Neural progenitor cell (in vitro differentiated cells): ENCODE results near the gene ULK3. TPM values are rescaled to one million over a fixed set of nuclear protein-coding genes. Genes with fewer than 3 reads are reported as not detected.

Experiments
- DNase-seq: peaks from one replicate; pipeline ENCODE4 v3.0.0-alpha.2; 2016; ENCODE audit warnings: low spot score
- H2AFZ ChIP-seq: fragments of 200-600 bp; sonication (generic); replicated peaks from 2 replicates; pipeline ENCODE4 v1.6.1; 2016; ENCODE audit warnings: antibody characterized with exemption
- H3F3A ChIP-seq: fragments of 200-600 bp; sonication (generic); 2 replicates; pipeline ENCODE4 v1.6.1; 2016; ENCODE audit warnings: antibody characterized with exemption, low read depth
- H3K27ac ChIP-seq: fragments of 200-600 bp; sonication (generic); 2 replicates; pipeline ENCODE4 v1.5.1; 2016; ENCODE audit warnings: mild to moderate bottlenecking
- H3K27me3 ChIP-seq: fragments of 200-600 bp; sonication (generic); 2 replicates; pipeline ENCODE4 v1.6.1; 2016; ENCODE audit warnings: mild to moderate bottlenecking, moderate library complexity
- H3K36me3 ChIP-seq: fragments of 200-600 bp; sonication (generic); 2 replicates; pipeline ENCODE4 v1.5.1; 2016
- H3K4me1 ChIP-seq: fragments of 200-600 bp; sonication (generic); 2 replicates; pipeline ENCODE4 v1.6.1; 2016; ENCODE audit warnings: mixed run types
- H3K4me2 ChIP-seq: fragments of 200-600 bp; sonication (generic); 2 replicates; pipeline ENCODE4 v1.6.1; 2016
- H3K4me3 ChIP-seq: fragments of 200-600 bp; sonication (generic); 2 replicates; pipeline ENCODE4 v1.5.1; 2016
- H3K79me2 ChIP-seq: fragments of 200-600 bp; sonication (generic); 2 replicates; pipeline ENCODE4 v1.6.1; 2016; ENCODE audit warnings: low read depth
- H3K9ac ChIP-seq: fragments of 200-600 bp; sonication (generic); 2 replicates; pipeline ENCODE4 v1.6.1; 2016
- H3K9me3 ChIP-seq: fragments of 200-600 bp; sonication (generic); 2 replicates; pipeline ENCODE4 v1.5.1; 2016; ENCODE audit warnings: low read depth
- H4K20me1 ChIP-seq: fragments of 200-600 bp; sonication (generic); 2 replicates; pipeline ENCODE4 v1.6.1; 2016; ENCODE audit warnings: low read depth
- H3K27ac Mint-ChIP-seq: 3 replicates; pipeline ENCODE4 v1.8.0; 2021; ENCODE audit warnings: mixed read lengths
- H3K27me3 Mint-ChIP-seq: 2 replicates; pipeline ENCODE4 v1.8.0; 2022; ENCODE audit warnings: low read depth, mild to moderate bottlenecking, inconsistent platforms, moderate library complexity, mixed read lengths; ENCODE audit not compliant: insufficient read depth
- H3K36me3 Mint-ChIP-seq: 3 replicates; pipeline ENCODE4 v1.8.0; 2021; ENCODE audit warnings: mixed read lengths
- H3K4me1 Mint-ChIP-seq: 3 replicates; pipeline ENCODE4 v1.8.0; 2021; ENCODE audit warnings: mixed read lengths
- H3K4me3 Mint-ChIP-seq: 3 replicates; pipeline ENCODE4 v1.8.0; 2021; ENCODE audit warnings: mild to moderate bottlenecking, moderate library complexity, mixed read lengths
- H3K9me3 Mint-ChIP-seq: 3 replicates; pipeline ENCODE4 v1.8.0; 2020; ENCODE audit warnings: mixed read lengths
- CTCF ChIP-seq: fragments of 200-600 bp; sonication (generic); IDR thresholded peaks from 2 replicates; pipeline ENCODE4 v1.5.1; 2017; ENCODE audit warnings: antibody characterized with exemption, mild to moderate bottlenecking
- EZH2 ChIP-seq: fragments of 200-600 bp; sonication (generic); IDR thresholded peaks from 2 replicates; pipeline ENCODE4 v1.6.1; 2017; ENCODE audit warnings: antibody characterized with exemption, mild to moderate bottlenecking, moderate library complexity
- EZH2phosphoT487 ChIP-seq: fragments of 200-600 bp; sonication (generic); IDR thresholded peaks from 2 replicates; pipeline ENCODE4 v1.6.1; 2017; ENCODE audit warnings: antibody characterized with exemption
- total RNA-seq: library from RNA; depleted of rRNA; stranded (reverse); fragments of >200 nt; gene quantifications from 2 replicates; pipeline ENCODE4 v1.2.3, GENCODE V29; 2015; ENCODE audit warnings: low replicate concordance

The ULK3 gene
- total RNA-seq, 1 donor from 2014 or later = 22.7 TPM

- H3F3A ChIP-seq = peaks cover 1% of the 10 kb centered on the region
- no peaks in the 10 kb centered on the region for H3K79me2 ChIP-seq
- no peaks in the 10 kb centered on the region for H3K9me3 Mint-ChIP-seq
- H3K9ac ChIP-seq = no peak overlapping the region
- H3K36me3 ChIP-seq = no peaks in the 10 kb centered on the region
- H3K4me1 Mint-ChIP-seq = peaks cover 7% of the 10 kb centered on the region
- no peak overlapping the region for H3K27ac Mint-ChIP-seq
- no peak overlapping the region for H3K4me3 Mint-ChIP-seq
- no peaks in the 10 kb centered on the region for H3K9me3 ChIP-seq
- H3K27me3 Mint-ChIP-seq = no peaks in the 10 kb centered on the region
- H4K20me1 ChIP-seq = peaks cover 8% of the 10 kb centered on the region
- no peak overlapping the region for H3K4me2 ChIP-seq
- TF ChIP-seq EZH2phosphoT487 = no peak
- TF ChIP-seq CTCF = no peak
- no peak for TF ChIP-seq EZH2
- no peak for DNase-seq
- no peak overlapping the region for H3K27ac ChIP-seq
- no peaks in the 10 kb centered on the region for H3K4me1 ChIP-seq
- H3K36me3 Mint-ChIP-seq = peaks cover 16% of the 10 kb centered on the region
- H3K27me3 ChIP-seq = no peaks in the 10 kb centered on the region
- H2AFZ ChIP-seq = no peak overlapping the region
- H3K4me3 ChIP-seq = no peak overlapping the region
Measured at GRCh38 chr15:74850393-74850792, 7.4 kb upstream of the ULK3 start.

GRCh38 chr15:74847432-74847831 lies 4.5 kb upstream of the ULK3 start:
- Histone ChIP-seq H3K36me3 (no peaks in the 10 kb centered on the region), H4K20me1 (no peaks in the 10 kb centered on the region), H2AFZ (no peak overlapping the region), H3K27ac (no peak overlapping the region), H3K79me2 (no peaks in the 10 kb centered on the region), H3K27me3 (no peaks in the 10 kb centered on the region), H3K9ac (no peak overlapping the region), H3F3A (peaks cover 24% of the 10 kb centered on the region), H3K9me3 (no peaks in the 10 kb centered on the region), H3K4me1 (peaks cover 18% of the 10 kb centered on the region), H3K4me3 (no peak overlapping the region), H3K4me2 (no peak overlapping the region)
- Mint-ChIP-seq H3K4me3 (peak overlapping the region; percentile 59), H3K27me3 (peaks cover 2% of the 10 kb centered on the region), H3K27ac (no peak overlapping the region), H3K9me3 (no peaks in the 10 kb centered on the region), H3K4me1 (peaks cover 18% of the 10 kb centered on the region), H3K36me3 (peaks cover 17% of the 10 kb centered on the region)
- TF ChIP-seq CTCF (no peak), EZH2phosphoT487 (no peak), EZH2 (no peak)
- no peak for DNase-seq

- H3K36me3 Mint-ChIP-seq = peaks cover 13% of the 10 kb centered on the region
- no peaks in the 10 kb centered on the region for H3K36me3 ChIP-seq
- no peak overlapping the region for H3K4me3 ChIP-seq
Measured at GRCh38 chr15:74845581-74845980, 2.6 kb upstream of the ULK3 start.

More at GRCh38 chr15:74845581-74845980, 2.6 kb upstream of the ULK3 start:
- Histone ChIP-seq H3K4me1 (peaks cover 18% of the 10 kb centered on the region), H4K20me1 (peaks cover 8% of the 10 kb centered on the region), H2AFZ (no peak overlapping the region), H3K27me3 (no peaks in the 10 kb centered on the region), H3K9me3 (no peaks in the 10 kb centered on the region), H3K79me2 (no peaks in the 10 kb centered on the region), H3K9ac (no peak overlapping the region), H3F3A (peaks cover 24% of the 10 kb centered on the region), H3K27ac (no peak overlapping the region), H3K4me2 (no peak overlapping the region)
- no peak for DNase-seq
- Mint-ChIP-seq H3K27ac (no peak overlapping the region), H3K4me1 (peaks cover 35% of the 10 kb centered on the region), H3K4me3 (no peak overlapping the region), H3K9me3 (no peaks in the 10 kb centered on the region), H3K27me3 (peaks cover 7% of the 10 kb centered on the region)
- TF ChIP-seq EZH2 = no peak
- no peak for TF ChIP-seq EZH2phosphoT487
- no peak for TF ChIP-seq CTCF
